WI38 (cell line): ENCODE measurements around the gene IL1RAPL1.

Experiments used
- H3K4me3 ChIP-seq: 2 replicates; pipeline ENCODE4 v1.5.1; 2011; ENCODE audit warnings: low read depth, mild to moderate bottlenecking, control low read depth, low read length
- CTCF ChIP-seq: IDR thresholded peaks from 2 replicates; pipeline ENCODE4 v1.5.1; 2012; ENCODE audit warnings: low read depth, mild to moderate bottlenecking, control low read depth, low read length

IL1RAPL1 gene

GRCh38 chrX:29281078-29281742 lies 694.0 kb downstream of the IL1RAPL1 start:
- H3K4me3 ChIP-seq, result no peak overlapping the region
- no peak for TF ChIP-seq CTCF

DNA sequence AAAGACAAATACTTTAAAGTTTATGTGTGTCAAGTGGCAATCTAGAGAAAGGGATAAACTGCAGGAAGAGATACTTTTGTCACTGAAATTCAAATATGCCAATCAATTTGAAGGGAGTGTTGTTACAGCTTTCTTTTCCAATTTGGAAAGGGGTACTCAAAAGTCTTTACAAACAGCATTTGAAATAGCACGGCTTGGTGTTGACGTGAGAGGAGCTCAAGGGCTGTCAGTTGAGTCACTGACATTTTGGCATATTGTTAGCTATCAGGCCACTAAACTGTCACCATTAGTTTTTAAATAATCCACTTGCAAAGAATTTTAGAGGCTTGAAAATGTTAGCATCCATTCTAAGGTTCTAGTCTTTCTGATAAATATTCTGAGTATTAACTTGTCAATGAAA lies 698.4 kb downstream of the IL1RAPL1 start:
- TF ChIP-seq CTCF, result no peak
- no peak overlapping the region for H3K4me3 ChIP-seq

GRCh38 chrX:29295987-29296680 lies 708.9 kb downstream of the IL1RAPL1 start:
- H3K4me3 ChIP-seq, result no peak overlapping the region
- TF ChIP-seq CTCF, result no peak

DNA sequence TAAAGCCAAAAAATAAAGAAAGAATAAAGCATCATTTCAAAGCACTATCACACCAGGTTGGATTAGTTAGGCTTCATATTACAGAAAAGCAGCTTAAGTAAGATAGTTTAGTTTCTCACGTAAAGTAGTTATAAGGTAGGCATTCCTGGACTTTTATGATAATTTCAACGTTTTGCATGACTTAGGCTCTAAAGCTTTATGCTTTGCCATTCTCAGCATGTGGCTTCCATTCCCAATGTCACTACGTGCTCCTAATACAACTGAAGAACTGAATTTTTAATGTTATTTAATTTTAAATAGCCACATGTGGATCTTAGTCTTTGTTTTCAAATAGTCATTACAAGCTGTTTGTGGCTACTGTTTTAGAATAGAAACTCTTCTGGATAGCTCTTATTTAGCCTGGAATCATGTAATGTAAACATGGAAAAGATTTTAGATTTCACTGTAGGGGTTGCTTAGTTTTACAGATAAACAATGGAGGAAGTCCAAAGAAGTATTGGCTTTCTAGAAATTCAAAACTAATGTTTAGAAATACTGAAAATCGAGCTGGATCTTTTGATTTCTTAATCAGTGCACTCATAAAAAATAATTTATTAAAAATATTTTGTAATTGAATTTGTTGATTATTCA lies 710.0 kb downstream of the IL1RAPL1 start:
- no peak for TF ChIP-seq CTCF
- H3K4me3 ChIP-seq, result no peak overlapping the region

- H3K4me3 ChIP-seq, result no peak overlapping the region
- TF ChIP-seq CTCF, result no peak
These were observed 712.4 kb downstream of the IL1RAPL1 start for GRCh38 chrX:29299684-29300083.

DNA sequence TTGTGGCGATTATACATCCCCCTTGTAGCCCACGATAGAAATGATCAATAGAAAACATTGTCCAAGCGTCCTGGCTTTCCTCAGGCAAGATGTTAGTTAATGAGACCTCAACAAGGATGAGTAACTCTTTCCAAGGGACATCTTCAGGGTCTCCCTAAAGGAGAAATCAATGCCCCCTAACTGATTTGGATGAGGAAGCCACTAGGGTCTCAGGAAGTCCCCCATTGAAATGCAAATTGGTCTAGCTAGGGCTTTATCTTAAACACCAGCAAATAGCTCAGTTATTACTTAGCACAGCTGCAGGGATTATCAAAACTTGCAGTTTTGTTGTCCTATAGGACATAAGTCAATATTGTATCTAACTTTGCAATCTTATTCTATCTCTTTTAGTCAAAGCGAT lies 721.5 kb downstream of the IL1RAPL1 start:
- no peak overlapping the region for H3K4me3 ChIP-seq

More for the DNA sequence above, 721.5 kb downstream of the IL1RAPL1 start:
- TF ChIP-seq CTCF, result no peak
